IPS-18c (cell line): ENCODE data around the gene HMGN2.

Source experiments
- H3K4me3 ChIP-seq: 2 replicates; pipeline ENCODE4 v1.7.0; 2013; ENCODE audit warnings: low read depth, mild to moderate bottlenecking, low read length, moderate library complexity; ENCODE audit not compliant: insufficient read depth
- H3K9me3 ChIP-seq: one replicate; pipeline ENCODE4 v1.6.1; 2013; ENCODE audit warnings: mild to moderate bottlenecking, low read length, moderate library complexity; ENCODE audit not compliant: control insufficient read depth, insufficient read depth

The HMGN2 gene

GRCh38 chr1:26516987-26517765 lies 44.9 kb downstream of the HMGN2 start:
- Histone ChIP-seq H3K4me3 (no peak overlapping the region), H3K9me3 (no peaks in the 10 kb centered on the region)

GRCh38 chr1:26517766-26518049 lies 45.5 kb downstream of the HMGN2 start:
- Histone ChIP-seq H3K4me3 (no peak overlapping the region), H3K9me3 (no peaks in the 10 kb centered on the region)

DNA sequence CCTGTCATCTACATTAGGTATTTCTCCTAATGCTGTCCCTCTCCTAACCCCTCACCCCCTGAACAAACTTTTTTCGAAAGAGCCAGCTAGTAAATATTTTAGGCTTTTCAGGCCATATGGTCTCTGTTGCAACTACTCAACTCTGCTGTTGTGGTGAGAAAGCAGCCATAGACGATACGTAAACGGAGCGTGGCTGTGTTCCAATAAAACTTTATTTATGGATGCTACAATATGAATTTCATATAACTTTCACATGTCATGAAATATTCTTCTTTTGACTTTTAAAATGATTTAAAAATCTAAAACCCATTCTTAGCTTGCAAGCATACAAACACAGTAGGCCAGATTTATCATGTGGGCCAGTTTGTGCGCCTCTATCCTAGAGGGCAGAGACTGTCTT lies 46.1 kb downstream of the HMGN2 start:
- H3K9me3 ChIP-seq, result no peaks in the 10 kb centered on the region
- H3K4me3 ChIP-seq, result no peak overlapping the region

DNA sequence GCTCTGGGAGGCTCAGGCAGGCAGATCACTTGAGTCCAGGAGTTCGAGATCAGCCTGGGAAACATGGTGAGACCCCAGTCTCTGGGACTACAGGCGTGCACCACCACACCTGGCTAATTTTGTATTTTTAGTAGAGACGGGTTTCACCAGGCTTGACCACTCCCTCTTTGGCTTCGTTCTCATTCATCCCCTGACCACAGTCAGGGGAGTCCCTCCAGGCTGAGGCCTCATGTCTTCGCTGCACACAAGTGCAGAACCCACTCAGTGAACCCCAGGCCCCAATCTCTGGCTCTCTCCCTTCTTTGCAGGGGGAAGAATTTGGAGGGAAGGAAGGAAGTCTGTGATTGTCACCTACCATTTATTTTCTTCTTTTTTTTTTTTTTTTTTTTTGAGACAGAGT lies 48.1 kb downstream of the HMGN2 start:
- no peaks in the 10 kb centered on the region for H3K9me3 ChIP-seq
- no peak overlapping the region for H3K4me3 ChIP-seq

GRCh38 chr1:26521669-26522030 lies 49.4 kb downstream of the HMGN2 start:
- Histone ChIP-seq H3K4me3 (no peak overlapping the region), H3K9me3 (no peaks in the 10 kb centered on the region)

DNA sequence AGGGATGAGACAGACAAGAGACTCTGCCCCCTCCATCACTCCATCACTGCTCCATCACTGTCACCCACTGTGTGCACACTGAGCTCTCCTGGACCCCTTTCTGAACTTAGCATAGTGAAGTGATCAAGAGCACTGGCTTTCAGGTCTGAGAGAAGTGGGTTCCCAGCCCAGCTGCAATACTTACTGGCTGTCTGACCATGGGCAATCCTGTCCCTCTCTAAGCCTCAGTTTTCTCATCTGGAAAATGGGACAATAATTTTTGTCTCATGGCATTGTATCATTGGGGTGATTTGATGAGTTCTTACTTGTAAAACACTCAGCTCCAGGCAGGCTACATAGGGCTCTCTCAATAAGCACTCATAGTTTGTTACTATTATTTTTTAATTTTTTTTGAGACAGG lies 49.8 kb downstream of the HMGN2 start:
- Histone ChIP-seq H3K4me3 (no peak overlapping the region), H3K9me3 (no peaks in the 10 kb centered on the region)

DNA sequence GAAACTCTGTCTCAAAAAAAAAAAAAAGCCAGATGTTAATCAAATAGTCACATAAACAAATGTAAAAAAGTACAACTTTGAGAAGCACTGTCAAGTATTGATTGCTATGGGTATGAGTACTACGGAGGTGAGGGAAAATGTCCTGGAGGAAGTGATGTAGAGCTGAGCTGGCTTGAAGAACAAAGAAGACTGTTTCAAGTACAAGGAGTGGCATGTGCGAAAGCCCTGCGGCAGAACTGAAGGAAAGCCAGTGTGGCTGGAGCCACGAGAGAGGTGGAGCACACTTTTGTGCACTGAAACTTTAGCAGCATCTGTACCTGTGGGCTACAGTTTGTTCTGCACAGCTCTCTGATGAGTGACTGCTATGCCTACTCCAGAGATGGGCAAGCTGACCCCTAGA lies 51.9 kb downstream of the HMGN2 start:
- Histone ChIP-seq H3K9me3 (peaks cover 2% of the 10 kb centered on the region), H3K4me3 (no peak overlapping the region)
